ENCODE data around the gene TNFAIP8L2.

- TF ChIP-seq CTCF (IDR thresholded peaks at IDR 0.05): no peak
- TF ChIP-seq POLR2A (IDR thresholded peaks at IDR 0.05): no peak
Measured at GRCh38 chr1:151176514-151177045, 20.1 kb downstream of the TNFAIP8L2 start.
